ENCODE data around the gene RNASEH2B.

Gene RNASEH2B

GRCh38 chr13:50993371-50993770 is 83.8 kb downstream of the RNASEH2B start:
- no peak overlapping the region for H3K9ac ChIP-seq (ENCODE audit: low read length)
- peaks cover 5 to 25% of the 10 kb centered on the region in 2 experiments for H3K27me3 ChIP-seq (ENCODE audit: control insufficient read depth in 1 of 2, insufficient read depth in 1 of 2, low read length in 2 of 2)
- no peak overlapping the region for H3K18ac ChIP-seq (ENCODE audit: low read depth in 1 of 2, low read length in 2 of 2)
- no peak overlapping the region for H2BK12ac ChIP-seq (ENCODE audit: low read length in 2 of 2)
- H3K4me3 ChIP-seq (ENCODE audit: insufficient read depth in 1 of 2, low read depth in 1 of 2, low read length in 2 of 2), result peak overlapping the region in 1 of 2 experiments; percentile 29
- H3K4me1 ChIP-seq (ENCODE audit: control insufficient read depth, insufficient read depth, low read depth, low read length), result peaks cover 2% of the 10 kb centered on the region
- DNase-seq, result no peak
- no peaks in the 10 kb centered on the region for H3K9me3 ChIP-seq (ENCODE audit: control insufficient read depth, low read length)
- no peak overlapping the region for H4K91ac ChIP-seq (ENCODE audit: low read length)
- H2BK15ac ChIP-seq (ENCODE audit: low read depth, poor library complexity, severe bottlenecking), result no peak overlapping the region
- WGBS, result 93% methylated on average over 2 of the region's 2 CpGs
- no peak overlapping the region for H3K23ac ChIP-seq (ENCODE audit: low read length in 2 of 2)
- H3K14ac ChIP-seq (ENCODE audit: low read length in 2 of 2), result no peak overlapping the region
- H3K79me1 ChIP-seq (replicated peaks; ENCODE audit: low read length, poor library complexity, severe bottlenecking), result no peaks in the 10 kb centered on the region
- H3K36me3 ChIP-seq (ENCODE audit: control insufficient read depth in 1 of 2, insufficient read depth in 2 of 2, low read depth in 1 of 2, low read length in 2 of 2), result no peaks in the 10 kb centered on the region
- H3K4ac ChIP-seq (ENCODE audit: low read depth in 1 of 2, low read length in 2 of 2), result no peak overlapping the region
- H4K8ac ChIP-seq (ENCODE audit: low read length), result no peak overlapping the region
- no peak overlapping the region for H2AK5ac ChIP-seq (ENCODE audit: low read length, severe bottlenecking)
- H2BK5ac ChIP-seq (ENCODE audit: low read depth, low read length, poor library complexity, severe bottlenecking), result no peak overlapping the region
- no peak overlapping the region for H2AFZ ChIP-seq (ENCODE audit: low read depth, low read length)
- no peak overlapping the region for H3K4me2 ChIP-seq (ENCODE audit: low read length, poor library complexity, severe bottlenecking)
- H2BK120ac ChIP-seq (ENCODE audit: low read depth, low read length), result no peak overlapping the region
- no peak overlapping the region for H3K27ac ChIP-seq (ENCODE audit: low read length, poor library complexity, severe bottlenecking)

- no peak overlapping the region for H3K9ac ChIP-seq (ENCODE audit: low read length)
- no peak overlapping the region for H4K8ac ChIP-seq (ENCODE audit: low read length)
- no peak overlapping the region for H2BK12ac ChIP-seq (ENCODE audit: low read length in 2 of 2)
- H2AFZ ChIP-seq (ENCODE audit: low read depth, low read length), result no peak overlapping the region
- no peak overlapping the region for H4K91ac ChIP-seq (ENCODE audit: low read length)
- H2BK15ac ChIP-seq (ENCODE audit: low read depth, poor library complexity, severe bottlenecking), result no peak overlapping the region
- H3K36me3 ChIP-seq (ENCODE audit: control insufficient read depth in 1 of 2, insufficient read depth in 2 of 2, low read depth in 1 of 2, low read length in 2 of 2), result no peaks in the 10 kb centered on the region
- peaks cover 2% of the 10 kb centered on the region for H3K4me1 ChIP-seq (ENCODE audit: control insufficient read depth, insufficient read depth, low read depth, low read length)
- no peak overlapping the region for H3K14ac ChIP-seq (ENCODE audit: low read length in 2 of 2)
- no peak overlapping the region for H3K27ac ChIP-seq (ENCODE audit: low read length, poor library complexity, severe bottlenecking)
- H2AK5ac ChIP-seq (ENCODE audit: low read length, severe bottlenecking), result no peak overlapping the region
- WGBS, result 70% methylated on average over 2 of the region's 3 CpGs
- no peak overlapping the region for H3K18ac ChIP-seq (ENCODE audit: low read depth in 1 of 2, low read length in 2 of 2)
- peaks cover 9 to 25% of the 10 kb centered on the region in 2 experiments for H3K27me3 ChIP-seq (ENCODE audit: control insufficient read depth in 1 of 2, insufficient read depth in 1 of 2, low read length in 2 of 2)
- no peak overlapping the region for H3K4ac ChIP-seq (ENCODE audit: low read depth in 1 of 2, low read length in 2 of 2)
- peak overlapping the region in 1 of 2 experiments; percentile 29 for H3K4me3 ChIP-seq (ENCODE audit: insufficient read depth in 1 of 2, low read depth in 1 of 2, low read length in 2 of 2)
- H3K4me2 ChIP-seq (ENCODE audit: low read length, poor library complexity, severe bottlenecking), result no peak overlapping the region
- DNase-seq, result peak; percentile 30
- no peaks in the 10 kb centered on the region for H3K9me3 ChIP-seq (ENCODE audit: control insufficient read depth, low read length)
- no peak overlapping the region for H2BK5ac ChIP-seq (ENCODE audit: low read depth, low read length, poor library complexity, severe bottlenecking)
- H3K79me1 ChIP-seq (replicated peaks; ENCODE audit: low read length, poor library complexity, severe bottlenecking), result no peaks in the 10 kb centered on the region
- no peak overlapping the region for H2BK120ac ChIP-seq (ENCODE audit: low read depth, low read length)
- H3K23ac ChIP-seq (ENCODE audit: low read length in 2 of 2), result no peak overlapping the region
These were observed 84.3 kb downstream of the RNASEH2B start for GRCh38 chr13:50993934-50994333.

DNA sequence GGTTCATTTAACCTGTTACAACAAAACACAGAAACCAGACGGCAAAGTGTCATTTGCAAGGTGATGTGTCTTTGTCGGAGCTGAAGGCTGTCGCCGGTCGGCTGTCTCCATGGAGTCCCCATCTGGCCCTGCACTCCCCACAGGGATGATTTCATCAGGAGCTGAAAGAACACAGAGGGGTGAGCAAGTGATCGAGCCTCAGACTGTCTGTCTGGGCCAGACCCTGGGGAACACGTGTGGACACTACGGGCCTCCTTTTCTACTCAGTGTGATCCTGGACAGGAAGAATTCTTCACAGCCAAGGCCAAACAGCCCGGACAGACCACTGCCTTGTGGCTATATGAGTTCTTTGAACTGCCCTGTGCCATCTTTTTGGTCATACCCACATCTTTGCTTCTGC is 85.1 kb downstream of the RNASEH2B start:
- Histone ChIP-seq H3K4me3 (ENCODE audit: insufficient read depth in 1 of 2, low read depth in 1 of 2, low read length in 2 of 2) (no peak overlapping the region), H3K4me1 (ENCODE audit: control insufficient read depth, insufficient read depth, low read depth, low read length) (peaks cover 2% of the 10 kb centered on the region), H3K9ac (ENCODE audit: low read length) (no peak overlapping the region), H4K91ac (ENCODE audit: low read length) (no peak overlapping the region), H3K14ac (ENCODE audit: low read length in 2 of 2) (no peak overlapping the region), H2BK5ac (ENCODE audit: low read depth, low read length, poor library complexity, severe bottlenecking) (no peak overlapping the region), H2BK120ac (ENCODE audit: low read depth, low read length) (no peak overlapping the region), H3K36me3 (ENCODE audit: control insufficient read depth in 1 of 2, insufficient read depth in 2 of 2, low read depth in 1 of 2, low read length in 2 of 2) (no peaks in the 10 kb centered on the region), H4K8ac (ENCODE audit: low read length) (no peak overlapping the region), H3K27ac (ENCODE audit: low read length, poor library complexity, severe bottlenecking) (no peak overlapping the region), H3K27me3 (ENCODE audit: control insufficient read depth in 1 of 2, insufficient read depth in 1 of 2, low read length in 2 of 2) (peaks cover 9 to 28% of the 10 kb centered on the region in 2 experiments), H2AK5ac (ENCODE audit: low read length, severe bottlenecking) (no peak overlapping the region), H3K4me2 (ENCODE audit: low read length, poor library complexity, severe bottlenecking) (no peak overlapping the region), H3K79me1 (replicated peaks; ENCODE audit: low read length, poor library complexity, severe bottlenecking) (no peaks in the 10 kb centered on the region), H3K9me3 (ENCODE audit: control insufficient read depth, low read length) (no peaks in the 10 kb centered on the region), H3K18ac (ENCODE audit: low read depth in 1 of 2, low read length in 2 of 2) (no peak overlapping the region), H2AFZ (ENCODE audit: low read depth, low read length) (no peak overlapping the region), H3K4ac (ENCODE audit: low read depth in 1 of 2, low read length in 2 of 2) (no peak overlapping the region), H2BK15ac (ENCODE audit: low read depth, poor library complexity, severe bottlenecking) (no peak overlapping the region), H2BK12ac (ENCODE audit: low read length in 2 of 2) (no peak overlapping the region), H3K23ac (ENCODE audit: low read length in 2 of 2) (no peak overlapping the region)
- no peak for DNase-seq
- 64% methylated on average over 9 of the region's 9 CpGs for WGBS

DNA sequence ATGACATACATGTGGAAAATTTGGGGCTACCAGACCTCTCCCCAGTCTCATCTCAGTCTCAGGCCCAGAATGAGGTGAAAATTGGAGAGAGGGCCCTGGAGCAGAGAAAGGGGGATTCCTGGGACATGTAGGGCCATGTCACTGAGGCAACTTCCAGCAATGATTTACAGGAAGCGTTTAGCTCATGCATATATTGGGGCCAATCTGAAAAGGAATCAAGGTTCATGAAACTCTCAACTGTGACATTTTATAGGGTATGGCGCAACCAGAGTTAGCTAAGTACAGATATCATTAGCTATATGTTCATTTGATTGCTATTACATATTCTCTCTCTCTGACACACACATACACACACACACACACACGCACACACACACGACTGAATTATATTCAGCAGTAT is 86.3 kb downstream of the RNASEH2B start:
- Histone ChIP-seq H3K9me3 (ENCODE audit: control insufficient read depth, low read length) (no peaks in the 10 kb centered on the region), H3K4me1 (ENCODE audit: control insufficient read depth, insufficient read depth, low read depth, low read length) (peaks cover 2% of the 10 kb centered on the region), H2BK12ac (ENCODE audit: low read length in 2 of 2) (no peak overlapping the region), H3K36me3 (ENCODE audit: control insufficient read depth in 1 of 2, insufficient read depth in 2 of 2, low read depth in 1 of 2, low read length in 2 of 2) (no peaks in the 10 kb centered on the region), H3K9ac (ENCODE audit: low read length) (no peak overlapping the region), H2AFZ (ENCODE audit: low read depth, low read length) (no peak overlapping the region), H4K8ac (ENCODE audit: low read length) (no peak overlapping the region), H2AK5ac (ENCODE audit: low read length, severe bottlenecking) (no peak overlapping the region), H3K27ac (ENCODE audit: low read length, poor library complexity, severe bottlenecking) (no peak overlapping the region), H3K4me3 (ENCODE audit: insufficient read depth in 1 of 2, low read depth in 1 of 2, low read length in 2 of 2) (no peak overlapping the region), H3K4ac (ENCODE audit: low read depth in 1 of 2, low read length in 2 of 2) (no peak overlapping the region), H2BK5ac (ENCODE audit: low read depth, low read length, poor library complexity, severe bottlenecking) (no peak overlapping the region), H3K79me1 (replicated peaks; ENCODE audit: low read length, poor library complexity, severe bottlenecking) (no peaks in the 10 kb centered on the region), H3K14ac (ENCODE audit: low read length in 2 of 2) (no peak overlapping the region), H2BK120ac (ENCODE audit: low read depth, low read length) (no peak overlapping the region), H3K23ac (ENCODE audit: low read length in 2 of 2) (no peak overlapping the region), H4K91ac (ENCODE audit: low read length) (no peak overlapping the region), H3K4me2 (ENCODE audit: low read length, poor library complexity, severe bottlenecking) (no peak overlapping the region), H2BK15ac (ENCODE audit: low read depth, poor library complexity, severe bottlenecking) (no peak overlapping the region), H3K27me3 (ENCODE audit: control insufficient read depth in 1 of 2, insufficient read depth in 1 of 2, low read length in 2 of 2) (peaks cover 9 to 29% of the 10 kb centered on the region in 2 experiments), H3K18ac (ENCODE audit: low read depth in 1 of 2, low read length in 2 of 2) (no peak overlapping the region)
- DNase-seq, result no peak
- 100% methylated on average over 1 of the region's 4 CpGs for WGBS

All from mesenchymal stem cell (in vitro differentiated cells and primary cell).